ENCODE results near the gene CAB39. TPM values are rescaled to one million over a fixed set of nuclear protein-coding genes. Genes with fewer than 3 reads are reported as not detected.

CAB39 gene
- polyA plus RNA-seq, 1 donor (not counting 4 experiments of a cell fraction or from before 2014, with no cell fraction given): 120 TPM

GRCh38 chr2:230809677-230810251, 97.1 kb downstream of the CAB39 start:
- TF ChIP-seq EZH2 (IDR thresholded peaks at IDR 0.05; ENCODE audit: low read length) (no peak), CTCF (optimal IDR thresholded peaks at IDR 0.05 in 1 of 3, IDR thresholded peaks at IDR 0.05 in 1 of 3, conservative IDR thresholded peaks at IDR 0.05 in 1 of 3; ENCODE audit: extremely low read depth in 1 of 3, insufficient read depth in 2 of 3, low read length in 3 of 3) (peak in 1 of 3 experiments; percentile 26)
- Histone ChIP-seq H4K20me1 (ENCODE audit: control insufficient read depth, extremely low read depth, insufficient read depth, low read length) (peaks cover 5% of the 10 kb centered on the region), H3K27me3 (ENCODE audit: control insufficient read depth, extremely low read depth, insufficient read depth, low read length) (no peaks in the 10 kb centered on the region), H3K4me2 (ENCODE audit: control insufficient read depth, extremely low read depth, insufficient read depth, low read depth, low read length) (no peak overlapping the region), H3K79me2 (ENCODE audit: control insufficient read depth, insufficient read depth, low read length) (peaks cover 24% of the 10 kb centered on the region), H3K27ac (ENCODE audit: control insufficient read depth, insufficient read depth, low read length) (no peak overlapping the region), H3K9me3 (ENCODE audit: control insufficient read depth, low read depth, low read length) (no peaks in the 10 kb centered on the region), H2AFZ (ENCODE audit: control insufficient read depth, low read length) (no peak overlapping the region), H3K9me1 (ENCODE audit: control insufficient read depth, extremely low read depth, insufficient read depth, low read length) (peaks cover 2% of the 10 kb centered on the region), H3K36me3 (ENCODE audit: control insufficient read depth in 2 of 2, extremely low read depth in 1 of 2, insufficient read depth in 2 of 2, low read length in 2 of 2) (peaks cover 35 to 48% of the 10 kb centered on the region in 2 experiments), H3K4me3 (ENCODE audit: control insufficient read depth in 2 of 3, extremely low read depth in 1 of 3, insufficient read depth in 2 of 3, low read depth in 1 of 3, low read length in 3 of 3) (no peak overlapping the region), H3K9ac (ENCODE audit: control insufficient read depth, extremely low read depth, insufficient read depth, low read length) (no peak overlapping the region), H3K4me1 (ENCODE audit: control insufficient read depth, extremely low read depth, insufficient read depth, low read length) (no peaks in the 10 kb centered on the region)
- dilution Hi-C loops (cut with MboI; ENCODE audit: extremely low pct_ligation_motif_present, low sequenced_read_pairs): no loop called here
- no peak for DNase-seq (ENCODE audit: low read depth, low spot score)
- FAIRE-seq: no peak

- no peak for TF ChIP-seq EZH2 (IDR thresholded peaks at IDR 0.05; ENCODE audit: low read length)
- no peak for TF ChIP-seq CTCF (optimal IDR thresholded peaks at IDR 0.05 in 1 of 3, IDR thresholded peaks at IDR 0.05 in 1 of 3, conservative IDR thresholded peaks at IDR 0.05 in 1 of 3; ENCODE audit: extremely low read depth in 1 of 3, insufficient read depth in 2 of 3, low read length in 3 of 3)
- H3K27ac ChIP-seq (ENCODE audit: control insufficient read depth, insufficient read depth, low read length): no peak overlapping the region
- H3K27me3 ChIP-seq (ENCODE audit: control insufficient read depth, extremely low read depth, insufficient read depth, low read length): no peaks in the 10 kb centered on the region
- FAIRE-seq (no peak), DNase-seq (ENCODE audit: low read depth, low spot score) (no peak)
- no peak overlapping the region for H3K9ac ChIP-seq (ENCODE audit: control insufficient read depth, extremely low read depth, insufficient read depth, low read length)
- H3K4me3 ChIP-seq (ENCODE audit: control insufficient read depth in 2 of 3, extremely low read depth in 1 of 3, insufficient read depth in 2 of 3, low read depth in 1 of 3, low read length in 3 of 3): no peak overlapping the region
- no peaks in the 10 kb centered on the region for H3K9me3 ChIP-seq (ENCODE audit: control insufficient read depth, low read depth, low read length)
- peaks cover 44 to 63% of the 10 kb centered on the region in 2 experiments for H3K36me3 ChIP-seq (ENCODE audit: control insufficient read depth in 2 of 2, extremely low read depth in 1 of 2, insufficient read depth in 2 of 2, low read length in 2 of 2)
- peaks cover 26% of the 10 kb centered on the region for H3K79me2 ChIP-seq (ENCODE audit: control insufficient read depth, insufficient read depth, low read length)
- H3K4me2 ChIP-seq (ENCODE audit: control insufficient read depth, extremely low read depth, insufficient read depth, low read depth, low read length): no peak overlapping the region
- no peak overlapping the region for H2AFZ ChIP-seq (ENCODE audit: control insufficient read depth, low read length)
- H3K4me1 ChIP-seq (ENCODE audit: control insufficient read depth, extremely low read depth, insufficient read depth, low read length): no peaks in the 10 kb centered on the region
- dilution Hi-C loops (cut with MboI; ENCODE audit: extremely low pct_ligation_motif_present, low sequenced_read_pairs): no loop called here
- peaks cover 5% of the 10 kb centered on the region for H4K20me1 ChIP-seq (ENCODE audit: control insufficient read depth, extremely low read depth, insufficient read depth, low read length)
- H3K9me1 ChIP-seq (ENCODE audit: control insufficient read depth, extremely low read depth, insufficient read depth, low read length): peaks cover 2% of the 10 kb centered on the region
Measured at GRCh38 chr2:230811508-230811907, 98.9 kb downstream of the CAB39 start.

Measured in keratinocyte (primary cell).